ENCODE measurements around the gene LINGO1. TPM values are rescaled to one million over a fixed set of nuclear protein-coding genes. Genes with fewer than 3 reads are reported as not detected.

The LINGO1 gene
- total and polyA plus RNA-seq, 4 donors = 0.50 to 1.6 (median 0.75) TPM; not detected in 1

DNA sequence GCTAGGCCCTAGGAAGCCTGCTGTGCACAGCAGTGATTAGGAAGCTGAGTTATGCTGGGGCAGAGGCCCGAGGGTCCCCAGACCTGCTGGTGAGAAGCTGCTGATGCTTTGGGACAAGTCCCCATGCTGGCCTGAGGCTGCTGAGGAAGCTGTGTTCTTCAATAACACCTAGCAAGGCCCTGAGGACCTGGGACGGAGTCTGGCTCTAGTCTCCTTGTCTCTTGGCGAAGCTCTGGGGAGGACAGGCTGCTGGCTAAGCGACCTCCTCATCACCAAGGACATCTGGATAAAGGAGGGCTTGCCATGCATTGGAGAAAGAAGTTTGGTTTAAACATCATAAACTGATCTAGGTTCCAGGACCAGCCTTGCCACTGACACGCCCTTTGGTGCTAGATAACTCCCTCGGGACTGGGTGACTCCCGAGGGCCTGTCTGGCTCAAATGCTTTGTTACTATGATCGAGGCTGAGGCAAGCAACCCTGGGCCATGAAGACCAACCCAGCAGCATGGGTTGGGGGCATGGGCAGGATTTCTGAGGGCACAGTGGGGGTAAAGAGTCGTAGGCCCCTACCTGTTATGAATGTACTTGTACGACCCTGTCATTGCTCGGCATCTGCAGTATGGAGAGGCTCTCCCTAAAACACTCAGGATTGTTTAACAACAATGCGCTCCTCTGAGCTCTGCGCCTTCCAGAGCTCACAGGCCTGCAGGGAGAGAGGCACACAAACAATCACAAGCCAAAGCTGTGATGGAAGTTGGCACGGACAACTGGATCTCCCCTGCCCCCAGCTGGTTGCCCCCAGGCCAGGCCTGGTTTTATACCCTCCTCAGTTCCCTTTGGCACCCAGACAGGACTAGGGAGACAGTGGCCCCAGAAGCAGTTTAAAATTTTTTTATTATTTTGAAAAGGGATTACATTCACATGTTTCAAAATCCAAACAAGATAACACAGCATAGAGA lies 64.4 kb downstream of the LINGO1 start:
- Histone ChIP-seq H3K4me3 (ENCODE audit: low read depth in 1 of 3, low read length in 3 of 3) (peak overlapping the region in 1 of 3 donors; percentile 47), H3K4me1 (ENCODE audit: control insufficient read depth in 4 of 4, insufficient read depth in 4 of 4, low read length in 3 of 4) (peaks cover 2 to 10% (median 9%) of the 10 kb centered on the region in 4 donors), H3K9ac (ENCODE audit: low read depth in 1 of 2, low read length in 2 of 2) (peak overlapping the region in 1 of 2 donors; percentile 34), H3K27ac (ENCODE audit: low read depth in 1 of 2, low read length in 2 of 2) (peak overlapping the region in 1 of 2 donors; percentile 52), H3K9me3 (ENCODE audit: control insufficient read depth in 4 of 4, low read length in 3 of 4) (no peaks in the 10 kb centered on the region), H3K27me3 (ENCODE audit: control insufficient read depth in 4 of 4, insufficient read depth in 4 of 4, low read length in 3 of 4) (no peaks in the 10 kb centered on the region), H3K36me3 (ENCODE audit: control insufficient read depth in 4 of 4, insufficient read depth in 3 of 4, low read depth in 1 of 4, low read length in 3 of 4) (no peaks in the 10 kb centered on the region)
- DNase-seq (ENCODE audit: low spot score) = no peak
- 89% methylated on average over 14 of the region's 14 CpGs for whole genome bisulfite sequencing
- TF ChIP-seq EGR1 (IDR thresholded peaks at IDR 0.05; ENCODE audit: low read depth in 2 of 2) (no peak), SP1 (IDR thresholded peaks at IDR 0.05) (no peak), FOXA2 (IDR thresholded peaks at IDR 0.05) (no peak), JUND (IDR thresholded peaks at IDR 0.05) (no peak), HNF4A (conservative IDR thresholded peaks at IDR 0.05) (no peak), HNF4G (IDR thresholded peaks at IDR 0.05) (no peak)
- TF ChIP-seq, protein P1, sequence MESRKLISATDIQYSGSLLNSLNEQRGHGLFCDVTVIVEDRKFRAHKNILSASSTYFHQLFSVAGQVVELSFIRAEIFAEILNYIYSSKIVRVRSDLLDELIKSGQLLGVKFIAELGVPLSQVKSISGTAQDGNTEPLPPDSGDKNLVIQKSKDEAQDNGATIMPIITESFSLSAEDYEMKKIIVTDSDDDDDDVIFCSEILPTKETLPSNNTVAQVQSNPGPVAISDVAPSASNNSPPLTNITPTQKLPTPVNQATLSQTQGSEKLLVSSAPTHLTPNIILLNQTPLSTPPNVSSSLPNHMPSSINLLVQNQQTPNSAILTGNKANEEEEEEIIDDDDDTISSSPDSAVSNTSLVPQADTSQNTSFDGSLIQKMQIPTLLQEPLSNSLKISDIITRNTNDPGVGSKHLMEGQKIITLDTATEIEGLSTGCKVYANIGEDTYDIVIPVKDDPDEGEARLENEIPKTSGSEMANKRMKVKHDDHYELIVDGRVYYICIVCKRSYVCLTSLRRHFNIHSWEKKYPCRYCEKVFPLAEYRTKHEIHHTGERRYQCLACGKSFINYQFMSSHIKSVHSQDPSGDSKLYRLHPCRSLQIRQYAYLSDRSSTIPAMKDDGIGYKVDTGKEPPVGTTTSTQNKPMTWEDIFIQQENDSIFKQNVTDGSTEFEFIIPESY (IDR thresholded peaks at IDR 0.05) = no peak
- TF ChIP-seq, protein P2, sequence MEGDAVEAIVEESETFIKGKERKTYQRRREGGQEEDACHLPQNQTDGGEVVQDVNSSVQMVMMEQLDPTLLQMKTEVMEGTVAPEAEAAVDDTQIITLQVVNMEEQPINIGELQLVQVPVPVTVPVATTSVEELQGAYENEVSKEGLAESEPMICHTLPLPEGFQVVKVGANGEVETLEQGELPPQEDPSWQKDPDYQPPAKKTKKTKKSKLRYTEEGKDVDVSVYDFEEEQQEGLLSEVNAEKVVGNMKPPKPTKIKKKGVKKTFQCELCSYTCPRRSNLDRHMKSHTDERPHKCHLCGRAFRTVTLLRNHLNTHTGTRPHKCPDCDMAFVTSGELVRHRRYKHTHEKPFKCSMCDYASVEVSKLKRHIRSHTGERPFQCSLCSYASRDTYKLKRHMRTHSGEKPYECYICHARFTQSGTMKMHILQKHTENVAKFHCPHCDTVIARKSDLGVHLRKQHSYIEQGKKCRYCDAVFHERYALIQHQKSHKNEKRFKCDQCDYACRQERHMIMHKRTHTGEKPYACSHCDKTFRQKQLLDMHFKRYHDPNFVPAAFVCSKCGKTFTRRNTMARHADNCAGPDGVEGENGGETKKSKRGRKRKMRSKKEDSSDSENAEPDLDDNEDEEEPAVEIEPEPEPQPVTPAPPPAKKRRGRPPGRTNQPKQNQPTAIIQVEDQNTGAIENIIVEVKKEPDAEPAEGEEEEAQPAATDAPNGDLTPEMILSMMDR (IDR thresholded peaks at IDR 0.05; ENCODE audit: low read depth, low read length, missing input control) = no peak
- TF ChIP-seq, protein P3, sequence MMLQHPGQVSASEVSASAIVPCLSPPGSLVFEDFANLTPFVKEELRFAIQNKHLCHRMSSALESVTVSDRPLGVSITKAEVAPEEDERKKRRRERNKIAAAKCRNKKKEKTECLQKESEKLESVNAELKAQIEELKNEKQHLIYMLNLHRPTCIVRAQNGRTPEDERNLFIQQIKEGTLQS (IDR thresholded peaks at IDR 0.05) = no peak

DNA sequence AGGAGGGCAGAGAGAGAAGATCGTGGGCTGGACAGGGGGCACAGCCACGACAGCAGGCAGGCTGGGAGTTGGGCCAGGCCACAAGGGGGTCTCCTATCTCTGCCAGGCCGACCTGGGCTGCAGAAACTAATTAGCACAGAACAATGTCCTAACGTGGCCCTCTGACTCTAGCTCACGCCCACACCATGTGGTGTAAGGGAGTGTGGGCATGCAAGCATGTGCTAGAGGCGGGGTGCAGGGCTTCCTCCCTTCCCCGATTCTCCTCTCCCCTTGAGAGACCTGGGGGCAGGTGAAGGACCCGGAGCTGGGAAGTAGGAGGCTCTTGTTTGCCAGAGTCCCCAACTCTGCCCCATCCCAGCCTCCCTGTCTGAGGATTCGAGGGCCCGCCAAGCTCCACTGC lies 65.5 kb downstream of the LINGO1 start:
- H3K9me3 ChIP-seq (ENCODE audit: control insufficient read depth in 4 of 4, low read length in 3 of 4) = no peaks in the 10 kb centered on the region
- DNase-seq (ENCODE audit: low spot score) = no peak
- H3K4me3 ChIP-seq (ENCODE audit: low read depth in 1 of 3, low read length in 3 of 3) = no peak overlapping the region
- no peaks in the 10 kb centered on the region for H3K36me3 ChIP-seq (ENCODE audit: control insufficient read depth in 4 of 4, insufficient read depth in 3 of 4, low read depth in 1 of 4, low read length in 3 of 4)
- no peak overlapping the region for H3K27ac ChIP-seq (ENCODE audit: low read depth in 1 of 2, low read length in 2 of 2)
- H3K27me3 ChIP-seq (ENCODE audit: control insufficient read depth in 4 of 4, insufficient read depth in 4 of 4, low read length in 3 of 4) = no peaks in the 10 kb centered on the region
- H3K9ac ChIP-seq (ENCODE audit: low read depth in 1 of 2, low read length in 2 of 2) = no peak overlapping the region
- 92% methylated on average over 10 of the region's 10 CpGs for WGBS
- H3K4me1 ChIP-seq (ENCODE audit: control insufficient read depth in 4 of 4, insufficient read depth in 4 of 4, low read length in 3 of 4) = peaks cover 2 to 10% (median 9%) of the 10 kb centered on the region in 4 donors
- TF ChIP-seq HNF4G (IDR thresholded peaks at IDR 0.05) = no peak
- TF ChIP-seq EGR1 (IDR thresholded peaks at IDR 0.05; ENCODE audit: low read depth in 2 of 2) = no peak
- no peak for TF ChIP-seq TAF1 (conservative IDR thresholded peaks at IDR 0.05)
- TF ChIP-seq, protein P2 (IDR thresholded peaks at IDR 0.05; ENCODE audit: low read depth, low read length, missing input control) = no peak
- no peak for TF ChIP-seq NR2F2 (IDR thresholded peaks at IDR 0.05)
- TF ChIP-seq, protein P4, sequence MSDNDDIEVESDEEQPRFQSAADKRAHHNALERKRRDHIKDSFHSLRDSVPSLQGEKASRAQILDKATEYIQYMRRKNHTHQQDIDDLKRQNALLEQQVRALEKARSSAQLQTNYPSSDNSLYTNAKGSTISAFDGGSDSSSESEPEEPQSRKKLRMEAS (IDR thresholded peaks at IDR 0.05) = no peak
- TF ChIP-seq SP1 (IDR thresholded peaks at IDR 0.05) = no peak
- no peak for TF ChIP-seq HNF4A (conservative IDR thresholded peaks at IDR 0.05)
- TF ChIP-seq JUND (IDR thresholded peaks at IDR 0.05) = no peak
- TF ChIP-seq GABPA (IDR thresholded peaks at IDR 0.05 in 1 of 2, conservative IDR thresholded peaks at IDR 0.05 in 1 of 2) = no peak
- TF ChIP-seq RAD21 (IDR thresholded peaks at IDR 0.05) = no peak
- TF ChIP-seq, protein P5, sequence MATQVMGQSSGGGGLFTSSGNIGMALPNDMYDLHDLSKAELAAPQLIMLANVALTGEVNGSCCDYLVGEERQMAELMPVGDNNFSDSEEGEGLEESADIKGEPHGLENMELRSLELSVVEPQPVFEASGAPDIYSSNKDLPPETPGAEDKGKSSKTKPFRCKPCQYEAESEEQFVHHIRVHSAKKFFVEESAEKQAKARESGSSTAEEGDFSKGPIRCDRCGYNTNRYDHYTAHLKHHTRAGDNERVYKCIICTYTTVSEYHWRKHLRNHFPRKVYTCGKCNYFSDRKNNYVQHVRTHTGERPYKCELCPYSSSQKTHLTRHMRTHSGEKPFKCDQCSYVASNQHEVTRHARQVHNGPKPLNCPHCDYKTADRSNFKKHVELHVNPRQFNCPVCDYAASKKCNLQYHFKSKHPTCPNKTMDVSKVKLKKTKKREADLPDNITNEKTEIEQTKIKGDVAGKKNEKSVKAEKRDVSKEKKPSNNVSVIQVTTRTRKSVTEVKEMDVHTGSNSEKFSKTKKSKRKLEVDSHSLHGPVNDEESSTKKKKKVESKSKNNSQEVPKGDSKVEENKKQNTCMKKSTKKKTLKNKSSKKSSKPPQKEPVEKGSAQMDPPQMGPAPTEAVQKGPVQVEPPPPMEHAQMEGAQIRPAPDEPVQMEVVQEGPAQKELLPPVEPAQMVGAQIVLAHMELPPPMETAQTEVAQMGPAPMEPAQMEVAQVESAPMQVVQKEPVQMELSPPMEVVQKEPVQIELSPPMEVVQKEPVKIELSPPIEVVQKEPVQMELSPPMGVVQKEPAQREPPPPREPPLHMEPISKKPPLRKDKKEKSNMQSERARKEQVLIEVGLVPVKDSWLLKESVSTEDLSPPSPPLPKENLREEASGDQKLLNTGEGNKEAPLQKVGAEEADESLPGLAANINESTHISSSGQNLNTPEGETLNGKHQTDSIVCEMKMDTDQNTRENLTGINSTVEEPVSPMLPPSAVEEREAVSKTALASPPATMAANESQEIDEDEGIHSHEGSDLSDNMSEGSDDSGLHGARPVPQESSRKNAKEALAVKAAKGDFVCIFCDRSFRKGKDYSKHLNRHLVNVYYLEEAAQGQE (IDR thresholded peaks at IDR 0.05) = no peak
- TF ChIP-seq YY1 (IDR thresholded peaks at IDR 0.05) = no peak
- TF ChIP-seq FOXA2 (IDR thresholded peaks at IDR 0.05) = no peak
- TF ChIP-seq, protein P3 (IDR thresholded peaks at IDR 0.05) = no peak
- TF ChIP-seq RXRA (IDR thresholded peaks at IDR 0.05) = no peak
- no peak for TF ChIP-seq FOXA1 (IDR thresholded peaks at IDR 0.05)

Data from liver (tissue), 9 donors.